GM12891 (cell line): ENCODE data around the gene NFATC1.

Source experiments
- PAX5 ChIP-seq: IDR thresholded peaks from 2 replicates; pipeline ENCODE4 v1.6.1; 2011; ENCODE audit warnings: low read length, moderate library complexity, mild to moderate bottlenecking; ENCODE audit not compliant: insufficient read depth, severe bottlenecking
- POLR2A ChIP-seq: IDR thresholded peaks from 2 replicates; pipeline ENCODE4 v1.6.1; 2011; ENCODE audit warnings: low read depth, low read length, control low read depth
- POLR2AphosphoS5 ChIP-seq: IDR thresholded peaks from 2 replicates; pipeline ENCODE4 v1.6.1; 2011; ENCODE audit warnings: low read depth, low read length, control low read depth
- POU2F2 ChIP-seq: IDR thresholded peaks from 2 replicates; pipeline ENCODE4 v1.6.1; 2011; ENCODE audit warnings: low read depth, mild to moderate bottlenecking, control low read depth, low read length, moderate library complexity
- SPI1 ChIP-seq: IDR thresholded peaks from 2 replicates; pipeline ENCODE4 v1.6.1; 2011; ENCODE audit warnings: low read depth, low read length, control low read depth
- TAF1 ChIP-seq: IDR thresholded peaks from 2 replicates; pipeline ENCODE4 v1.6.1; 2011; ENCODE audit warnings: low read depth, low read length, control low read depth

- TF ChIP-seq POLR2A (no peak), SPI1 (no peak), POLR2AphosphoS5 (no peak), TAF1 (no peak), PAX5 (no peak), POU2F2 (no peak)
Observed at GRCh38 chr18:79427368-79428225, 31.9 kb downstream of the NFATC1 start.
